Breast epithelium (tissue), 3 donors: ENCODE measurements around the gene AFMID.

ENCODE experiments used
- POLR2A ChIP-seq: fragments of 450-650 bp; IDR thresholded peaks from one replicate; pipeline ENCODE4 v1.6.1; 2016; ENCODE audit warnings: antibody characterized with exemption, mild to moderate bottlenecking, moderate library complexity
- POLR2AphosphoS5 ChIP-seq, 3 donors: sonication (generic); formaldehyde crosslinking; IDR thresholded peaks; one replicate each; pipeline ENCODE4 v1.6.1; 2017; ENCODE audit warnings: antibody characterized with exemption in 3 of 3
- TF ChIP-seq, protein P1 (sequence below), 3 donors: fragments of 450-650 bp; IDR thresholded peaks; one replicate each; pipeline ENCODE4 v1.5.1; 2016 to 2017; ENCODE audit warnings: antibody characterized with exemption in 3 of 3, mild to moderate bottlenecking in 3 of 3, moderate library complexity in 3 of 3

DNA sequence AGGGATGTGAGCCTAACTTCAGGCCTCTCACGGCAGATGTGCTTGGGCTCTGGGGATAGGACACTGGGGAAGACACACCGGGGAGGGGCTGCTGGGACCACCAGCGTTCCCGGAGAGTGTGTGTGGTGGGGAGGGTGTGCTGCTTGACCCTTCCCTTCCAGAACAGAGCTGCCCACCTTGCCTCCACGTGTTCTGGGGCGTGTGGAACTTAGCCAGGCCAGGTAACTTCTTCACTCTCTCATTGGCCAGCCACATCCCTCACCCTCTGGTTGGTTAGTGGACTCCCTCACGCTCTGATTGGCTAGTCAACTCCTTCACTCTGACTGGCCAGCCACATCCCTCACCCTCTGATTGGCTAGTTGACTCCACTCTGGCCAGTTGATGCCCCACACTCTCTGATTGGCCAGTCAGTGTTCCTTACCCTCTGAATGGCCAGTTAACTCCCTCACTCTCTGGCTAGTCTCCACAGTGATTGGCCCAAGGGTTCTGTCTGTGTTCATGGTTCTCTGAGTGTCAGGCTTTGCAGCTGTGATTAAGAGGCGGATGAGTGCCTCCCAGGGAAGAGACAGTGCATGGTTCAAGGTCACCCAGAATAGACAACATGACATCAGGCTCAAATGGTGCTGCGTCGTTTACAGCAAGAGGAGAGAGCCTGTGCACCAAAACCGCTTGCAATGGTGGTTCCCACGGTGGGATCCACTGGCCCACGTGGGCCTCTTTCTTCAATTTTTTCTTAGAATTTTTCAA lies 54.3 kb downstream of the AFMID start:
- TF ChIP-seq, protein P1, sequence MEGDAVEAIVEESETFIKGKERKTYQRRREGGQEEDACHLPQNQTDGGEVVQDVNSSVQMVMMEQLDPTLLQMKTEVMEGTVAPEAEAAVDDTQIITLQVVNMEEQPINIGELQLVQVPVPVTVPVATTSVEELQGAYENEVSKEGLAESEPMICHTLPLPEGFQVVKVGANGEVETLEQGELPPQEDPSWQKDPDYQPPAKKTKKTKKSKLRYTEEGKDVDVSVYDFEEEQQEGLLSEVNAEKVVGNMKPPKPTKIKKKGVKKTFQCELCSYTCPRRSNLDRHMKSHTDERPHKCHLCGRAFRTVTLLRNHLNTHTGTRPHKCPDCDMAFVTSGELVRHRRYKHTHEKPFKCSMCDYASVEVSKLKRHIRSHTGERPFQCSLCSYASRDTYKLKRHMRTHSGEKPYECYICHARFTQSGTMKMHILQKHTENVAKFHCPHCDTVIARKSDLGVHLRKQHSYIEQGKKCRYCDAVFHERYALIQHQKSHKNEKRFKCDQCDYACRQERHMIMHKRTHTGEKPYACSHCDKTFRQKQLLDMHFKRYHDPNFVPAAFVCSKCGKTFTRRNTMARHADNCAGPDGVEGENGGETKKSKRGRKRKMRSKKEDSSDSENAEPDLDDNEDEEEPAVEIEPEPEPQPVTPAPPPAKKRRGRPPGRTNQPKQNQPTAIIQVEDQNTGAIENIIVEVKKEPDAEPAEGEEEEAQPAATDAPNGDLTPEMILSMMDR (IDR thresholded peaks at IDR 0.05): no peak
- TF ChIP-seq POLR2A: no peak
- TF ChIP-seq POLR2AphosphoS5 (IDR thresholded peaks at IDR 0.05): no peak
